Germinal center (tissue), 1 donor: ENCODE measurements around the gene OR52I2.
A peak's percentile ranks its signal among the peaks of the same experiment; 100 is the strongest.

Experiments
- DNase-seq: peaks from one replicate; pipeline ENCODE4 v3.0.0; 2012; ENCODE audit warnings: mixed read lengths, low spot score

OR52I2 gene

GRCh38 chr11:4581443-4581842 lies at the start of gene OR52I2:
OR52I2 (plus strand) TSS chr11:4581743.
- DNase-seq: no peak

- peak; percentile 25 for DNase-seq
Observed at GRCh38 chr11:4539603-4540219, 41.8 kb upstream of the OR52I2 start.

GRCh38 chr11:4541071-4541470 lies 40.5 kb upstream of the OR52I2 start:
- DNase-seq: no peak

GRCh38 chr11:4543561-4543960 lies 38.0 kb upstream of the OR52I2 start:
- no peak for DNase-seq

- DNase-seq: no peak
Observed at GRCh38 chr11:4544891-4545290, 36.7 kb upstream of the OR52I2 start, which contains the start of gene OR52M1. OR52M1 (plus strand) TSS chr11:4545191; CDS start chr11:4545191, 0 bp downstream.

- no peak for DNase-seq
Observed at GRCh38 chr11:4546878-4547277, 34.7 kb upstream of the OR52I2 start.

- no peak for DNase-seq
Observed at GRCh38 chr11:4547416-4547815, 34.1 kb upstream of the OR52I2 start.

- DNase-seq: peak; percentile 14
Observed at GRCh38 chr11:4551346-4551979, 30.1 kb upstream of the OR52I2 start.

- no peak for DNase-seq
Observed at GRCh38 chr11:4559527-4560440, 21.8 kb upstream of the OR52I2 start.

GRCh38 chr11:4560467-4560866 lies 21.1 kb upstream of the OR52I2 start:
- DNase-seq: no peak

- no peak for DNase-seq
Observed at GRCh38 chr11:4565371-4565770, 16.2 kb upstream of the OR52I2 start.

- no peak for DNase-seq
Observed at GRCh38 chr11:4569075-4569474, 12.5 kb upstream of the OR52I2 start.

- no peak for DNase-seq
Observed at GRCh38 chr11:4576880-4577279, 4.7 kb upstream of the OR52I2 start.

GRCh38 chr11:4577761-4578160 lies 3.8 kb upstream of the OR52I2 start:
- DNase-seq: no peak

GRCh38 chr11:4578624-4579023 lies 2.9 kb upstream of the OR52I2 start:
- DNase-seq: no peak

- no peak for DNase-seq
Observed at GRCh38 chr11:4580124-4580523, 1.4 kb upstream of the OR52I2 start.

- DNase-seq: no peak
Observed at GRCh38 chr11:4589017-4589416, 7.5 kb downstream of the OR52I2 start.

- DNase-seq: no peak
Observed at GRCh38 chr11:4593739-4594138, 12.2 kb downstream of the OR52I2 start, which contains the start of gene OR52I1. OR52I1 (plus strand) TSS chr11:4594039; CDS start chr11:4594039, 0 bp downstream.

GRCh38 chr11:4605057-4605456 lies 23.5 kb downstream of the OR52I2 start:
- DNase-seq: no peak

GRCh38 chr11:4606231-4607015 lies 24.9 kb downstream of the OR52I2 start:
- DNase-seq: no peak

- no peak for DNase-seq
Observed at GRCh38 chr11:4607096-4607495, 25.6 kb downstream of the OR52I2 start.
